Activated CD4-positive, alpha-beta T cell treated with anti-CD3 and anti-CD28 coated beads, Interleukin-10, Interleukin-2, amounts not matched to agents 100 ng/mL and 50 ng/mL, durations not matched to agents 16 hours and 8 hours (primary cell): ENCODE results near the gene CAVIN1.
"Not testable (repeated sequence)": the region's sequence is repeated elsewhere in the genome, so short reads cannot be mapped to it uniquely, and the experiment has no call there.

Experiments
- DNase-seq: peaks from one replicate; pipeline ENCODE4 v3.0.0-alpha.2; 2020

Gene CAVIN1, protein sequence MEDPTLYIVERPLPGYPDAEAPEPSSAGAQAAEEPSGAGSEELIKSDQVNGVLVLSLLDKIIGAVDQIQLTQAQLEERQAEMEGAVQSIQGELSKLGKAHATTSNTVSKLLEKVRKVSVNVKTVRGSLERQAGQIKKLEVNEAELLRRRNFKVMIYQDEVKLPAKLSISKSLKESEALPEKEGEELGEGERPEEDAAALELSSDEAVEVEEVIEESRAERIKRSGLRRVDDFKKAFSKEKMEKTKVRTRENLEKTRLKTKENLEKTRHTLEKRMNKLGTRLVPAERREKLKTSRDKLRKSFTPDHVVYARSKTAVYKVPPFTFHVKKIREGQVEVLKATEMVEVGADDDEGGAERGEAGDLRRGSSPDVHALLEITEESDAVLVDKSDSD

DNA sequence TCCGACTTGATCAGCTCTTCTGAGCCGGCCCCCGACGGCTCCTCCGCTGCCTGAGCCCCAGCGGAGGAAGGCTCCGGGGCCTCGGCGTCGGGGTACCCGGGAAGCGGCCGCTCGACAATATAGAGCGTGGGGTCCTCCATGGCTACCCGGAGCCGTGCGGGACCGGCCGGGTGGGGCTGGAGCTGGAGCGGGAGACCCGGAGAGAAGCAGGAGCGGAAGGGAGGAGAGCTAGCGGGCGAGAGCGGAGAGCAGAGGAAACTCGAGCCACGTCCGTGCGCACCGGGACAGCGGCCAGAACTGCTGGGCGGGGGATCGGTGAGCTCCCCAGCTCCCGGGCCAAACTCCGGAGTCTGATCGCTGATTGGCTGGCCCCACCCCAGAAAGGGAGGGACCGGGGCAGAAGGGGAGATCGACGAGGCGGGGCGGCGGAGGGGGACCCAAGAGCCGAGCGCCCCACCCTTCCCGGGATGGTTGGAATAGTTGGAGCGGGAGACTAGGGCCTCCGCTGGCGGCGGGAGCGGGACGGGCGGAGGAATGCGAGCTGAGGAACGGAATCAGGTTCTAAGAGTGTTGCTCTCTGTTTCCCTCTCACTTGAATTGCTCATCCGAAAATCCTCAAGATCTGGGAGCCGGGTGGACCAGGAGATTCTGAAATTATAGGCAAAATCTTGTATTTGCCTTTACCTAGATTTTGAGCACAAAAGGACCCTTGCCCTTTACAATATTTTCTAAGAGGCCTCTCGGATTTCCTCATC lies at the start of gene CAVIN1:
CAVIN1 (minus strand) TSS at position 299 of the 755 bp plus-strand sequence; CDS start at position 140, 159 bp downstream.
- DNase-seq = no peak

DNA sequence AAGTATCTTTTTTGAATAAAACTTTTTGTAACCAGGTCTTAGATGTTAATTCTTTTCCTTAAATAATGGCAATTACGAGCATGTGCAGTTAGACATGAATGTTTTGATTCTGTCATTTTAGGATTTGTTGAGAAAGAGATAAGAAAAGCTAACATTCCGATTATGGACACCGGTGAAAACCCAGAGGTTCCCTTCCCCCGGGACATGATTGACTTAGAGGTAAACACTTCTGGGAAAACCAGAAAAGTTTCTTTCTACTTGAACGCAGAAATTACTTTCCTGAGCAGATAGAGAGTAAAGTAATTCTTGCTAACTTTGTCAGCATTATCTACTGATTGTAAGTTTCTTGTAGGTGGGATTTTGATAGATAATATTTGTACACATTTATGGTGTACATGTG lies 44.8 kb upstream of the CAVIN1 start:
- DNase-seq = no peak

DNA sequence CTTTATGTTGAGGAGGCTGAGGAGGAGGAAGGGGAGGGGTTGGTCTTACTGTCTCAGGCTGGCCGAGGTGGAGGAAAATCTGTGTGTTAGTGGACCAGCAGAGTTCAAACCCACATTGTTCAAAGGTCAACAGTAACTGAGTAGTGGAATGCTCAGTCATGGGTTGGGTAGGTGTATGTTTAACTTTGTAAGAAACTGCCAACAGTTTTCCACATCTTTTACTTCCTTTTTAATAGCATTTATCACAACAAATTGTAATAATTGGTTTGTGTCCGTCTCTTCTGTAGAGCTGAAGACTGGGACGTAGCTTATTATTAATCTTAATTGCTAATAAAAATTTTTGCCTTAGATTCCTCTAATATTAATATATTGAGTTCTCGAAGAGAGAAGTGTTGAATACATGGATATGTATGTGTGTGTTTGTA lies 40.9 kb upstream of the CAVIN1 start:
- DNase-seq = no peak

DNA sequence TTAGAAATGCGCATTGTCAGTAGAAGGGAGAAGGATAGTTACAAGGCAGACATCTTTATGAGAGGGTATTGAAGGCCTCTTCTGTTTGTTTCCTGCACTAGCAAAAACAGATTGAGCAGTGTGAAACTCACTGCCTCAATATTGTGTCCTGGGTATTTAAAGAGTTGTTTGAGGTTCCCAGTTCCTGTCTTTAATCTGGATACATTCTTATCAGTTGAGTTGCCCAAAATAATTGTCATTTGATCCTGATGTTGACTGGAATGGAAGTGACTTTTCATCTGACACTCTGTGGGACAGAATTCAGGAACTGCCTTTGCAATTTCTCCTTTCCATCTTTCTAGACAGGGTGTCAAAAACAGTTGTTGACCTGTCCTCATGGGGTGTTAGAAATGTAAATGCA lies 37.3 kb upstream of the CAVIN1 start:
- DNase-seq = no peak

DNA sequence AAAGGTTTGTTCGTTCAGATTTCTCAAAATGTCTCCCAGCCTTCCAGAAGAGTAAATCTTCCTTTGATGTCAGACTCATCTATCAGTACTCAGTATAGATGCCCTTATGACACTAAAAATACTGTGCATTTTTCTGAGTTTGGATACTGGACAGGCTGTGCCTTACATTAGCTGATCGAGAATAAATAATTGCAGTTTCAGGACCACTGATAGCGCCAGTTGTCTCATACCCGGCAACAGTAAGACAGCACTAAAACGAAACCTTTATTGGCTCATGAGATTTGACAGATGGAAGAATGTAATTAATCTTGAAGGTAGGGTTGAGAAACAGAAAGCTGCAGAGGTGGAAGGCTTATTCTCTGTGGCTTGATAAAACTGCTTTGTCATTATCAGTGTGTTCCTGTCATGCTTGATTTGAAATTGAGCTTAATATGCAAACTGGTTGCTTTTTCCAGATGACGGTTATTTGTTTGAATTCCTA lies 36.8 kb upstream of the CAVIN1 start:
- peak; percentile 37 for DNase-seq

DNA sequence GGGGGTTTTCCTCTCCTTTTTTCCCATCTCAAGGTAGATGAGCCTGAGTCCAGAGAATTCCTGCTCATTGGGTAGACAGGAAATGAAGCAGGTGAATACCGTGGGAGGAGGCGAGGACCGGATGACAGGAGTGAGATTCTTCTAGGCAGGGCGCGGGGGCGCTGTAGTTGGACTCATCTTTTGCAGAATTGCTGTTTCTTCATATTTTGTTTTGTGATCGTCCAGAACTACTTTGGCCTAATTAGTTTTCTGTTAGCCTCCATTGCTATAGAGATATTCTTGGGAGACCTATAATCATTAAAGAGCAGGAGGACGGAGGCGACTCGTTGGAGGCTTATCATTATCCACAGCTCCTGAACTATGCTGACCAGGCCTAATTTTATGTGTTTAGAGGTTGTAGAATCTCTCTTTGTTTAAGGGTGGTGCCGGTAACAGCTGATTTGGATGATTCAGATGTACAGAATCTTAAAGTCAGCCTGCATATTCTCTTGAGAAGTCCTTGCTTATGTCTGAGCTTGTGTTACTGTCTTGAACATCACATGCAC lies 36.3 kb upstream of the CAVIN1 start:
- DNase-seq = peak; percentile 16

DNA sequence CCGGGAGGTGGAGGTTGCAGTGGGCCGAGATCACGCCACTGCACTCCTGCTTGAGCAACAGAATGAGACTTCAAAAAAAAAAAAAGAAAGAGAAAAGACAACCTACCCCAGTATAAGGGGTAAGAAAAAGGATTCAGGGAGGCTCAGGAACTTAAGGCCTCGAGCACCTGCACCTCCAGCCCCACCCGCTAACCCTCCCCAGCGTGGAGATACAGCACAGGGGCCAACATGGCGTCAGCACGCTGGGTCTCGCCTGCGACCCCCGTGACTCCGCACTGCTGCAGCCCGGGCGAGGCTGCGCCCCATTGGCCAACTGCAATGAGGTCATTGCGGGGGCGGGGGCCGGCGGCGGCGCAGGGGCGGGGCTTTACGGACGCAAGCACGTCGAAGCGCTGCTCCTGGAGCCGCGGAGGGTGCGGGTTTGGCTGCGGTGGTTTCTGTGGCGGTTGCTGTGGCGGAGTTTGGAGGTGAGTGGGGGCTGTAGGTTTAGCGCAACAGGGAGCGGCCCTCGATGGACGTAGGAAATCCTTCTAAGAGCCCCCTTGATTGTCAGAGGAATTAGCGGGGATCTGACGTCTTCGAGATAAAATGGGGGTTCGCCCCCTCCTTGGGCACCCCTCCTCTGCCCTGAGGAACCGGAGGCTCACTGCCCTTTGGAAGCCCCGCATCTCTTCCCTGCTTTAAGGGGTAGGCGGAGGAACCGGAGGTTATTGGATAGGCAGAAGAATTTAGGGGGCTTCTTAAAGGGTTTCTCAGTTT lies 35.6 kb upstream of the CAVIN1 start, which contains the start of gene ATP6V0A1:
ATP6V0A1 (plus strand) TSS at position 382 of the 759 bp plus-strand sequence. CDS start 2,017 bp downstream, outside the sequence.
- DNase-seq = peak; percentile 92

DNA sequence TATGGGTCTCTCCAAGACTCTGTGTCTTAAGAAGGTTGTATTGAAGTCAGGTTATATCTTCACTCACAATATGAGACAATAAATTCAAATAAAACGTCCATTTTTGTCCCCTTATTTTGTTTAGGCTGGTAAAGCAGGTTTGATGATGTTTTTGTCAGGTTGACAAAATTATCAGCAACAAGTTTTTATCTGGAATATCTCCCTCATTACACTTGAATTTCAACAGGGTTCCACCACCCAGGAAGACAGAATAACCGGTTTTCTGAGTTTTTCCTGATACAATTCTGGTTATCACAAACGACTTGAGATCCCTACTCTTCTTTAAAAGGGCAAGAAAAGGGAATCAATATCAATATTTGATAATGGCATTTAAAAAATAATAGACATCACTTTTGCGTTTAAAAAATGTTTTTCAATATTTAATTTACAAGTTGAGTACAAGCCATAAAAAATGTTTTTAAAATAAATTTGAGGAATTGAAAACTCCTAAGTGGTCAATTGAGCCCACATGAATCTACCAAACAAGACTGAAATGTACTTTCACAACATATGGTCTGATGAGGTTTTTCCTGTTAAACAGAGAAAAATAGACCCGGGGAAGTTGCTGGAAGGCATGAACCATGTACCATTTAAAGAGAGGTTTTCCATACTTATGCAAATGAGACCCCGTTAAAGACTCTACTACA lies 34.2 kb upstream of the CAVIN1 start:
- DNase-seq = no peak

DNA sequence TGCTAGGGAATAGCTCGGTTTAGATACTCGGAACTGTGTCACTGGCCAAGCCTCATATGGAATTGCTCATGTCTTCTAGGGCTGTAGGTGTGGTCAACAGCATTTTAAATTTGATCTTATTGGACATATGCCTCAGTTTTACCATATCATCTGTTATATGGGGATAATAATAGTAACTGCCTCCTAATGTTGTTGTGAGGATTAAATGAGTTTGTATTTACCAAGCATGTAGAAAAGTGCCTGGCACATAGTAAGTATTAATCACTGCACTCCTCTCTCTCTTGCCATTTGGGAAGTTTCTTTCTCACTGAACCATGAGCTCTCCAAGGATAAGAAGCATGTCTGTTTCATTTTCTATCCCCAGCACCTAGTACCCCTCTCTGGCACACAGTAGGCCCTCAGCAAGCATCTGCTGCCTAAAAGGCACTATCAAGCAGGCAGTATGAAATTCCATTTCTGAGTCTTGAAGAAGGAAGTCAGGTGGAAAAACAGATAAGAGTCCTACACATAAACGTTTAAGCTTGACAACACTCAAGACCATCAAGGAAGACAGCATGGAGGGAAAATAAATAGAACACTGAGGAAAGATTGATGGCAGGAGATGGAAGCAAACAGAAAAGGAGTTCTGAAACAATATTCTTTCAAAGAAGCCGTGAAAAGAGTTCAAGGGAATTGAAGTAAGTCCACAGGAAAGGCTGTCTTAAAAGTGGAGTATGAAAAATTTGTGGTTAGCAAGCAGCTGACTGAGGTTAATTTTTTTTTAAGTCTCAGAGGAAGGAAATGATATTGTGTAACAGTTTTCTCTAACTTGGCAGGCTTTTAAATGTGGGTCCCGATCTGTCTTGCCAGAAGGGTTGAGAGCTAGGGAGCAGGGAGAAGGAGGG lies 33.4 kb upstream of the CAVIN1 start:
- peak; percentile 60 for DNase-seq

DNA sequence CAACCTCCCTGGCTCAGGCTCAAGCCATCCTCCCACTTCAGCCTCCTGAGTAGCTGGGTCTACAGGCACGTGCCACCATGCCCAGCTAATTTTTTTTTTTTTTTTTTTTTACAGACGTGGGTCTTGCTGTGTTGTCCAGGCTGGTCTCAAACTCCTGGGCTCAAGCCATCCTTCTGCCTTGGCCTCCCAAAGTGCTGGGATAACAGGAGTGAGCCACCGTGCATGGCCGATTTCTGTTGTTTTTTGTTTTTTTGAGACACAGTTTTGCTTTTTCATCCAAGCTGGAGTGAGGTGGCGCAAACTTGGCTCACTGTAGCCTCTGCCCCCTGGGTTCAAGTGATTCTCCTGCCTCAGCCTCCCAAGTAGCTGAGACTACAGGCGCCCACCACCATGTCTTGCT lies 31.9 kb upstream of the CAVIN1 start:
- not testable (repeated sequence) for DNase-seq

DNA sequence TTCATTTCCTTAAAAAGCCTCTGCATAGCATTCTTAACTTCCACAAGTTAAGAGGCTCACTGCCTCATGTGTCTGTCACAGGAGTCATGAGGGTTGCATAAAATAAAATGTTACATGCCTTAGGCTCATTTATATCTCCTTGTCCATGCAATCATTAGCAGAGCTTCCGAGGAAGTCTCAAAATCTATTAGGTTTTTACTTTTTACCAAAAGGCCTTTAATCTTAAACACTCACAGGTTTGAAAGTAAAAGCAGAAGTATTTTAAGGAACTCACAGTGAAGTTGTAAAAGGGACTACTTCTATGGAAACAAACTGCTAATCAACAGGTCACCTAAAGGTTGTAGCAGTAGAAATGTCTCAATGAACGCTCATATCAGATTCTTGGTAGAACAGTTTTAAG lies 30.4 kb upstream of the CAVIN1 start:
- no peak for DNase-seq

DNA sequence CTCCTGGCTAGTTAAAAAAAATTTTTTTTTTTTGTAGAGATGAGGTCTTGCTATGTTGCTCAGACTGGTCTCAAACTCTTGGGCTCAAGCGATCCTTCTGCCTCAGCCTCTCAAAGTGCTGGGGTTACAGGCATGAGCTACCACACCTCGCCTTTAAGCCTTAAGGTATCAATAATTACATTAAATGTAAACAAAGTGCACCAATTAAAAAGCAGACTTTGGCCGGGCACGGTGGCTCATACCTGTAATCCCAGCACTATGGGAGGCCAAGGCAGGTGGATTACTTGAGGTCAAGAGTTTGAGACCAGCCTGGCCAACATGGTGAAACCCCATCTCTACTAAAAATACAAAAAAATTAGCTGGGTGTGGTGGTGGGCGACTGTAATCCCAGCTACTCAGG lies 28.2 kb upstream of the CAVIN1 start:
- not testable (repeated sequence) for DNase-seq

DNA sequence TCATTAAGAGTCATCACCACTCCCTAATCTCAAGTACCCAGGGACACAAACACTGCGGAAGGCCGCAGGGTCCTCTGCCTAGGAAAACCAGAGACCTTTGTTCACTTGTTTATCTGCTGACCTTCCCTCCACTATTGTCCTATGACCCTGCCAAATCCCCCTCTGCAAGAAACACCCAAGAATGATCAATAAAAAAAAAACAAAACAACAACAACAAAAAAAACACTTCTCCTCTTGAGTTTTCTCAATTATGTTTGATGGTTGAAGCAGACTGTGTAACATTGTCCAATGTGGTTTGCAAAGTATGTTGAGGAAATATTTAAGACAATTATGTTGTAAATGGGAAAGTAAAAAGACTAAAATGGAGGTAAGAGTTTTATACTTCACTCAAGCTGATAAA lies 26.8 kb upstream of the CAVIN1 start:
- DNase-seq = not testable (repeated sequence)

DNA sequence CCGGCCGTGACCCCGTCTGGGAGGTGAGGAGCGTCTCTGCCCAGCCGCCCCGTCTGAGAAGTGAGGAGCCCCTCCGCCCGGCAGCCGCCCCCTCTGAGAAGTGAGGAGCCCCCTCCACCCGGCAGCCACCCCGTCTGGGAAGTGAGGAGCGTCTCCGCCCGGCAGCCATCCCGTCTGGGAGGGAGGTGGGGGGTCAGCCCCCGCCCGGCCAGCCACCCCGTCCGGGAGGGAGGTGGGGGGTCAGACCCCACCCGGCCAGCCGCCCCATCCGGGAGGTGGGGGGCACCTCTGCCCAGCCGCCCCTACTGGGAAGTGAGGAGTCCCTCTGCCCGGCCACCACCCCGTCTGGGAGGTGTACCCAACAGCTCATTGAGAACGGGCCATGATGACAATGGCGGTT lies 26.1 kb upstream of the CAVIN1 start:
- not testable (repeated sequence) for DNase-seq

DNA sequence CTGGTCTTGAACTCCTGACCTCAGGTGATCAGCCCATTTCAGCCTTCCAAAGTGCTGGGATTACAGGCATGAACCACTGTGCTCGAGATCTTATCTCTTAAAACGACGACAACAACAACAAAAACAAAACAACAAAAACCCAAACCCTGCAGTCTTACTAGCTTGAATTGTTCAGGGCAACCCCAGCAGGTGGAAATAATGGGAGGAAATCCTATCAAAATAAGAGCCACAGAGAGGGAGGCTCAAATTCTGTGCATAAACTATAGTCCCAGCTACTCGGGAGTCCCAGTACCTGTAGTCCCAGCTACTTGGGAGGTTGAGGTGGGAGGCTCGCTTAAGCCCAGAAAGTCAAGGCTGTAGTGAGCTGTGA lies 19.1 kb upstream of the CAVIN1 start:
- DNase-seq = no peak

DNA sequence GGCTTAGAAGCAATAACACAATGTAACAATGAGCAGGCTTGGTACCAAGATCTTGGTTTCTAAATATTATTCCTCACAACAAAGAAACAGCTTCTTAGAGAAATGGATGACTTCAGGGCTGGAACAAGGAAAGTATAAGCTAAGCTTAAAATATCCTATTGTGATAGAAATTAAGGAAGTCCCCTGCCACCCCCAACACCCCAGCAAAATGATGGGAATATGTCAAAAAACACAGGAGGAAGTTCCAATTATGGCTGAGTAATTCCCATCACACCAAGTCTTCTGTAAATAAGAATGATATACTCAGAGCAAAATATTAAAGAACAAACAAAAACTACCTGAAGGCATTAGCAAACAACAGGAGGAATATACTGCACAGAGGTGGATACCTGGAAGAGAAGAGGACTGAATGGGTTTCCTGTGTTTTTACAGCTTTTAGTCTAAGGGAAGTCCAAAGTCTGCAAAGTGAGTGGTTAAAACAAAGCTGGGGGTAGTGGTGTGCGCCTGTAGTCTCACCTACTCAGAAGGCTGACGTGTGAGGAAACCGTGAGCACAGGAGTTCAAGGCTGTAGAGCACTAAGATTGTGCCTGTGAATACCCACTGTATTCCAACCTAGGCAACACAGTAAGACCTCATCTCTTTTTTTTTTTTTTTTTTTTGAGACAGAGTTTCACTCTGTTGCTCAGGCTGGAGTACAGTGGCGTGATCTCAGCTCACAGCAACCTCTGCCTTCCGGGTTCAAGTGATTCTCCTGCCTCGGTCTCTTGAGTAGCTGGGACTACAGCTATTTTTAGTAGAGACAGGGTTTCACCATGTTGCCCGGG lies 18.5 kb upstream of the CAVIN1 start:
- no peak for DNase-seq

DNA sequence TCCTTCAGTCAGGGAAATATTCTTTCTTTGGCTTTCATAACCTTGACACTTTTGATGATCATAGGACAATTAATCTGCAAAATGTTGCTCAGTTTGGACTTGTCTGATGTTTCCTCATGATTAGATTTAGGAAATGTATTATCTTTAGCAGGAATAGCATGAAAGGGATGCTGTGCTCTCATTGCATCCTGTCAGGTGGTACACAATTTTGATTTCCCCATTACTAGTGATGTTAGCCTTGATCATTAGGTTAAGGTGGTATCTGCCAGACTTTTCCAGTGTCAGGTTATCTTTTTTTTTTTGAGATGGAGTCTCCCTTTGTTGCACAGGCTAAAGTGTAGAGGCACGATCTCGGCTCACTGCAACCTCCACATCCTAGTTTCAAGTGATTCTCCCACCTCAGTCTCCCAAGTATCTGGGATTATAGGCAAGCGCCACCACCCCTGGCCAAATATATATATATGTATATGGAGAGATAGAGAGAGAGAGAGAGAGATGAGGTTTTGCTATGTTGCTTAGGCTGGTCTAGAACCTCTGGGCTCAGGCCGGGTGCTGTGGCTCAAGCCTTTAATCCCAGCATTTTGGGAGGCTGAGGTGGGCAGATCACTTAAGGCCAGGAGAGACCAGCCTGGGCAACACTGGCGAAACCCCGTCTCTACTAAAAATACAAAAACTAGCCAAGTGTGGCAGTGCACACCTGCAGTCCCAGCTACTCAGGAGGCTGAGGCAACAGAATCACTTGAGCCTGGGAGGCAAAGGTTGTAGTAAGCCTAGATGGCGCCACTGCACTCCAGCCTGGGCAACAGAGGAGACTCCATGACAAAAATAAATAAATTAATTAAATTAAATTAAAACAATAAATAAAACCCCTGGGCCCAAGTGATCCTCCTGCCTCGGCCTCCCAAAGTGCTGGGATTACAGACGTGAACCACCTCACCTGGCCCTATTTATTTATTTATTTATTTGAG lies 15.8 kb upstream of the CAVIN1 start:
- DNase-seq = peak; percentile 45

DNA sequence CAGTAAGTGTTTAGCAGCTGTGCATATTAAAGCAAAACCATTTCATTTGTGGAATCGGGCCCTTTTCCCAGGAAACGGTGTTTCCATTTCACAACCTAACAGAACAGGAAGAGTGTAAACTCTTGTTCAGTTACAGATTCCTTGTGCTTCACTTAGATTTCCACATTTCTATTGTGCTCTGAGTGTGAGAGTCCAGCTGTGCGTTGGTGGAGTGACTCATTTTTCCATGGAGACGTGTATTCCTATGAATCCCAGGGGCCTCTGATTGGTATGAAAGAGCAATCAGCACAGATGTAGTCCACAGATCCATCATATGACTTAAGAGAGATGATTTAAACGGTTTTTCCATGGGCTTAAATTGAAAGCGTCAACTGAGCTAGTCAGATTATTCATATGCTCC lies 13.3 kb upstream of the CAVIN1 start:
- no peak for DNase-seq

DNA sequence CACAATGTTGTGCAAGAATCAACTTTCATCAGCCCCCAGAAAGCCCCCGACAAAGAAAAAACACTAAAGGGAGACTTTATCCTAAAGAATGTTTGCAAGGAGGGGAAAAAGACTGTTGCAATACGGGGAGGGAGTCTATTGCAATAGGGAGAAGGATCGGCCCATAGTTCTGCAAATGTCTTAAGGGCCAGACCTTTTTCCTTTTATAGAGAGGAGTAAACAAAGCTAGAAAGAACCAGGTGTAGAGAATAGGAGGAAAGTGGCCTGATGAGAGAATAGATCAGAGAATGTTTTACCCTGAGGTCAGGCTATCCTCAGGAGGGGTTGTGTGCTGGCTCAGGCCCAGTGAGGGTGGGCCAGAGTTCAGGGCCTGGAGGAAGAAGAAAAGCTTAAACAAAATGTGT lies 8.7 kb upstream of the CAVIN1 start:
- DNase-seq = no peak
